Hepatocyte (in vitro differentiated cells): ENCODE data around the gene RNF175. TPM values are rescaled to one million over a fixed set of nuclear protein-coding genes. Genes with fewer than 3 reads are reported as not detected.

ENCODE experiments used
- DNase-seq: peaks from one replicate; pipeline ENCODE4 v3.0.0-alpha.2; 2016; ENCODE audit warnings: low spot score
- H2AFZ ChIP-seq: fragments of 200-600 bp; sonication (generic); 2 replicates; pipeline ENCODE4 v1.6.0; 2016; ENCODE audit warnings: antibody characterized with exemption, mild to moderate bottlenecking
- H3K27ac ChIP-seq: fragments of 200-600 bp; sonication (generic); 2 replicates; pipeline ENCODE4 v1.5.1; 2016; ENCODE audit warnings: mild to moderate bottlenecking
- H3K27me3 ChIP-seq: fragments of 200-600 bp; sonication (generic); 2 replicates; pipeline ENCODE4 v1.6.1; 2016
- H3K36me3 ChIP-seq: fragments of 200-600 bp; sonication (generic); replicated peaks from 2 replicates; pipeline ENCODE4 v1.5.1; 2016; ENCODE audit warnings: low read depth; ENCODE audit not compliant: insufficient read depth
- H3K4me1 ChIP-seq: fragments of 200-600 bp; sonication (generic); 2 replicates; pipeline ENCODE4 v1.5.1; 2016; ENCODE audit warnings: mild to moderate bottlenecking, moderate library complexity; ENCODE audit not compliant: insufficient read depth
- H3K4me2 ChIP-seq: fragments of 200-600 bp; sonication (generic); 2 replicates; pipeline ENCODE4 v1.6.0; 2016
- H3K4me3 ChIP-seq: fragments of 200-600 bp; sonication (generic); 2 replicates; pipeline ENCODE4 v1.5.1; 2016; ENCODE audit warnings: mild to moderate bottlenecking
- H3K79me2 ChIP-seq: fragments of 200-600 bp; sonication (generic); 2 replicates; pipeline ENCODE4 v1.6.0; 2017; ENCODE audit warnings: mild to moderate bottlenecking
- H3K9me2 ChIP-seq: fragments of 200-600 bp; sonication (generic); replicated peaks from 2 replicates; pipeline ENCODE4 v1.6.0; 2017; ENCODE audit warnings: mild to moderate bottlenecking; ENCODE audit not compliant: insufficient read depth
- H3K9me3 ChIP-seq: fragments of 200-600 bp; sonication (generic); 2 replicates; pipeline ENCODE4 v1.5.1; 2016; ENCODE audit warnings: low read depth, mild to moderate bottlenecking
- H4K20me1 ChIP-seq: fragments of 200-600 bp; sonication (generic); 2 replicates; pipeline ENCODE4 v1.6.0; 2016; ENCODE audit warnings: mild to moderate bottlenecking; ENCODE audit not compliant: insufficient read depth, poor library complexity, severe bottlenecking
- EZH2 ChIP-seq: fragments of 200-600 bp; sonication (generic); IDR thresholded peaks from 2 replicates; pipeline ENCODE4 v1.6.1; 2016; ENCODE audit warnings: antibody characterized with exemption, mild to moderate bottlenecking, borderline replicate concordance
- EZH2phosphoT487 ChIP-seq: fragments of 200-600 bp; sonication (generic); IDR thresholded peaks from one replicate; pipeline ENCODE4 v1.6.1; 2018; ENCODE audit warnings: antibody characterized with exemption, mild to moderate bottlenecking, low read depth, moderate library complexity; ENCODE audit not compliant: unreplicated experiment, severe bottlenecking
- WGBS: methylation state at CpG from one replicate; pipeline ENCODE4 v1.1.6; 2016; ENCODE audit warnings: low lambda C conversion rate; ENCODE audit errors: missing lambda C conversion rate; 5-methylcytosine and 5-hydroxymethylcytosine counted together
- polyA plus RNA-seq: library from polyadenylated mRNA; unstranded; fragments of >200 nt; fragmentation: Nextera tagmentation; extraction: Ambion mirVana; gene quantifications from 2 replicates; pipeline ENCODE4 v1.2.1, GENCODE V29; 2016
- total RNA-seq: library from RNA; depleted of rRNA; stranded (reverse); fragments of >200 nt; gene quantifications from 2 replicates; pipeline ENCODE4 v1.2.3, GENCODE V29; 2014
- TF ChIP-seq, protein P1 (sequence below): fragments of 200-600 bp; sonication (generic); IDR thresholded peaks from 2 replicates; pipeline ENCODE4 v1.5.1; 2016; ENCODE audit warnings: antibody characterized with exemption, mild to moderate bottlenecking; ENCODE audit not compliant: poor library complexity

The RNF175 gene
- total and polyA plus RNA-seq, 2 experiments from 2014 or later: 2.1 to 2.8 TPM

- no peak overlapping the region for H3K4me2 ChIP-seq
- no peaks in the 10 kb centered on the region for H3K36me3 ChIP-seq
- no peak overlapping the region for H3K4me3 ChIP-seq
- no peaks in the 10 kb centered on the region for H4K20me1 ChIP-seq
- no peak for TF ChIP-seq EZH2
- TF ChIP-seq EZH2phosphoT487: no peak
- TF ChIP-seq, protein P1, sequence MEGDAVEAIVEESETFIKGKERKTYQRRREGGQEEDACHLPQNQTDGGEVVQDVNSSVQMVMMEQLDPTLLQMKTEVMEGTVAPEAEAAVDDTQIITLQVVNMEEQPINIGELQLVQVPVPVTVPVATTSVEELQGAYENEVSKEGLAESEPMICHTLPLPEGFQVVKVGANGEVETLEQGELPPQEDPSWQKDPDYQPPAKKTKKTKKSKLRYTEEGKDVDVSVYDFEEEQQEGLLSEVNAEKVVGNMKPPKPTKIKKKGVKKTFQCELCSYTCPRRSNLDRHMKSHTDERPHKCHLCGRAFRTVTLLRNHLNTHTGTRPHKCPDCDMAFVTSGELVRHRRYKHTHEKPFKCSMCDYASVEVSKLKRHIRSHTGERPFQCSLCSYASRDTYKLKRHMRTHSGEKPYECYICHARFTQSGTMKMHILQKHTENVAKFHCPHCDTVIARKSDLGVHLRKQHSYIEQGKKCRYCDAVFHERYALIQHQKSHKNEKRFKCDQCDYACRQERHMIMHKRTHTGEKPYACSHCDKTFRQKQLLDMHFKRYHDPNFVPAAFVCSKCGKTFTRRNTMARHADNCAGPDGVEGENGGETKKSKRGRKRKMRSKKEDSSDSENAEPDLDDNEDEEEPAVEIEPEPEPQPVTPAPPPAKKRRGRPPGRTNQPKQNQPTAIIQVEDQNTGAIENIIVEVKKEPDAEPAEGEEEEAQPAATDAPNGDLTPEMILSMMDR: no peak
- no peaks in the 10 kb centered on the region for H3K79me2 ChIP-seq
- H3K27me3 ChIP-seq: no peaks in the 10 kb centered on the region
- no peaks in the 10 kb centered on the region for H3K9me2 ChIP-seq
- no peak overlapping the region for H2AFZ ChIP-seq
- no peak overlapping the region for H3K27ac ChIP-seq
- no peaks in the 10 kb centered on the region for H3K4me1 ChIP-seq
- DNase-seq: no peak
- no peaks in the 10 kb centered on the region for H3K9me3 ChIP-seq
Observed at GRCh38 chr4:153745651-153746050, 14.2 kb downstream of the RNF175 start.

- Histone ChIP-seq H3K79me2 (no peaks in the 10 kb centered on the region), H3K9me3 (no peaks in the 10 kb centered on the region), H4K20me1 (no peaks in the 10 kb centered on the region), H3K27ac (no peak overlapping the region), H3K4me3 (no peak overlapping the region), H3K9me2 (no peaks in the 10 kb centered on the region), H3K4me2 (no peak overlapping the region), H2AFZ (no peak overlapping the region), H3K4me1 (no peaks in the 10 kb centered on the region), H3K27me3 (no peaks in the 10 kb centered on the region), H3K36me3 (no peaks in the 10 kb centered on the region)
- DNase-seq: no peak
- 81% methylated on average over 2 of the region's 2 CpGs for WGBS
- no peak for TF ChIP-seq EZH2phosphoT487
- TF ChIP-seq, protein P1: no peak
- no peak for TF ChIP-seq EZH2
Observed at GRCh38 chr4:153741541-153741940, 18.3 kb downstream of the RNF175 start.

DNA sequence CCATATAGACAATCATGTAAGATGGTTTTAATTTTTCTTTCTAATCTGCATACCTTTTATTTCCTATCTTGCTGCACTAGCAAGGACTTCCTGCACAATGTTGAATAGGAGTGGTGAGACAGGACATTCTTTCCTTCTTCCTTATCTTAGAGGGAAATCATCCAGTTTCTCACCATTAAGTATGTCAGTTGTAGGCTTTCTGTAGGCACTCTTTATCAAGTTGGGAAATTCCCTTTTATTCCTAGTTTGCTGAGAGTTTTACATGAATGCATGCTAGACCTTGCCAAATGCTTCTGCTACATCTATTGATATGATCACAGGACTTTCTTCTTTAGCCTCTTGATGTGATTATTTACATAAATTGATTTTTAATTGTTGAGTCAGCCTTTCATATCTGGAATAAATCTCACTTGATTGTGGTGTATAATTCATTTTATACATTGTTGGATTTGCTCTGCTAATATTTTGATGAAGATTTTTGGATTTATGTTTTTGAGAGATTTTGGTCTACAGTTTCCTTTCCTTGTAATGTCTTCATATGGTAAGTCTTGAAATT lies 23.8 kb downstream of the RNF175 start:
- no peak overlapping the region for H3K4me3 ChIP-seq
- H3K27ac ChIP-seq: no peak overlapping the region
- H3K27me3 ChIP-seq: no peaks in the 10 kb centered on the region
- H3K4me2 ChIP-seq: no peak overlapping the region
- H3K36me3 ChIP-seq: no peaks in the 10 kb centered on the region
- no peaks in the 10 kb centered on the region for H3K79me2 ChIP-seq
- no peaks in the 10 kb centered on the region for H3K9me3 ChIP-seq
- DNase-seq: no peak
- H2AFZ ChIP-seq: no peak overlapping the region
- H3K9me2 ChIP-seq: no peaks in the 10 kb centered on the region
- peaks cover 5% of the 10 kb centered on the region for H3K4me1 ChIP-seq
- H4K20me1 ChIP-seq: no peaks in the 10 kb centered on the region
- TF ChIP-seq, protein P1: no peak
- TF ChIP-seq EZH2phosphoT487 (no peak), EZH2 (no peak)
